GM20431 (cell line): Measurements from ENCODE around the gene LYZL6.

Source experiments
- in situ Hi-C: fragments of 300-500 bp; cut with MseI, MboI; formaldehyde crosslinking; loops from one replicate; pipeline ENCODE4 v1.15.0; 2020; ENCODE audit warnings: low sequenced_read_pairs; ENCODE audit not compliant: unreplicated experiment

Gene LYZL6, protein sequence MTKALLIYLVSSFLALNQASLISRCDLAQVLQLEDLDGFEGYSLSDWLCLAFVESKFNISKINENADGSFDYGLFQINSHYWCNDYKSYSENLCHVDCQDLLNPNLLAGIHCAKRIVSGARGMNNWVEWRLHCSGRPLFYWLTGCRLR

DNA sequence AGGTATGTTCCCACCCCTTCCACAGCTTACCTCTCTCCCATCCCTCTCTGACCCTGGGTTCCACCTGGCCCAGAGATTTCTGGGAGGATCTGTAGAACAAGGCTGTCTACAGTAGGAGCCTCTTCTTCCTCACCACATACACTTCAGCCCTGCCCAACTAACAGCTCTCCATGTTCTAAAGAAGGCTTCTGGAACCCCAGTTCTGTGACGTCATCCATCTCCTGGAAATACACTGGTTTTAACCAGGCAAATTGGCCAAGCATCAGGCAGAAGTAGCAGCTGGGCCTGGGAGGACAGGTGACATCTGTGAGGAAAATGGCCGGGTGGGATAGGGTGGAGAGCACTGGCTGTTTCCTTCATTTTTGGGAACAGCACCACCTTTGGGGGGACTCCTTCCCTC is at the start of gene LYZL6:
LYZL6 (minus strand) TSS at position 177 of the 400 bp plus-strand sequence. CDS start 4,357 bp downstream, outside the sequence.
- in situ Hi-C loops, result no loop called here

DNA sequence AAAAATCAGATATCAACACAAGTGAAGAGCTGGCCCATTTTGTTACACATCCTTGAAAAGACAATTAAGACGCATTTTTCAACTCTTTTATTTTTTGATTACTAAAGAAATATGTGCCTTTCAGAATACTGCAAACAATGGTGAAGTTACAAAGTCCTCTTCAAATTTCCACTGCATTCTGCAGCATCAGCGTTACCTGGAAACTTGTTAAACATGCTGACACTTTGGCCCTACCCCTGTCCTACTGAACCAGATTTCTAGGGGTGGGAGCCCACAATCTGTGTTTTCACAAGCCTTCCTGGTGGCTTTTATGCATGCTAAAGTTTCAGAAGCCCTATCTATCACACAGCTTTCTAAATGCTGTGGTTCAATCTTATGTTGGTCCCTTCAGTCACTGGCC is 47.6 kb upstream of the LYZL6 start:
- in situ Hi-C loops, result no loop called here

DNA sequence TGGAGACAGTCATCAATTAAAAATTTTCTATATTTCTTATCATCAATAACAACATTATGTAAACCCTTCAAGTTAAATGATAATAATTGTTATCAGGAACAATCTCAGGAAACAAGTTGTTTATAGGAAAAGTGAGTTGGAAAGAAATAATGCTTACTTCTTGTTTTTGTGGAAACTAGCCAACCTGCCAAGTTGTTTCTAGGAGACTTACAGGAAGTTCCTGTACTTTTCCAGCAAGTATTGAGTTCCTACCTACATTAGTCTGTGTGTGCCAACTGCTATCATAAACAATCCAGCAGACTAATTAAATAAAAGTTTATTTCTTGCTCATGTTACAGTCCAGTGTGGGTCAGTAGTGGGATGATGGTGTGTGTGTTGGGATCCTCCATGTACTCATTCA is 44.7 kb upstream of the LYZL6 start:
- in situ Hi-C loops, result no loop called here

DNA sequence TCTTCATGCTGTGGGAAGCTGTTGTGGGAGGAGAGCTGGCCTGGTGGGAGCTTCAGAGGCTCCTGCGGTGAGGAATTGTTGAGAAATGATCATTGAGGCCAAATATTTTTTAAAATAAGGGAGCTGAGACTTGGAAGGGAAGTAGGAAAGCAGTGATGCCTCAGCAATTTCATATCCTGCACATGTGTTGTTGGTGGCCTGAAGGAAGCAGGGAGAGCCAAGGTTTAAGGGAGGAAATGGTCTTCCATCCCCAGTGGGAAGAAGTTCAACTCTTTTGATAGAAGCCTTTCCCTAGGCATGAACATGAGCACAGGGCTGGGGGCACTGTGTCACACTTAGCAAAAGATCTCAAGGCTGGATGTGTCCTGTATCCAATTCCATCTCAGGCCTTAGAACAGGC is 43.1 kb upstream of the LYZL6 start, which contains the start of gene CCL14:
CCL14 (minus strand) TSS at position 87 of the 400 bp plus-strand sequence; CDS start at position 7, 80 bp downstream.
- in situ Hi-C loops, result no loop called here

DNA sequence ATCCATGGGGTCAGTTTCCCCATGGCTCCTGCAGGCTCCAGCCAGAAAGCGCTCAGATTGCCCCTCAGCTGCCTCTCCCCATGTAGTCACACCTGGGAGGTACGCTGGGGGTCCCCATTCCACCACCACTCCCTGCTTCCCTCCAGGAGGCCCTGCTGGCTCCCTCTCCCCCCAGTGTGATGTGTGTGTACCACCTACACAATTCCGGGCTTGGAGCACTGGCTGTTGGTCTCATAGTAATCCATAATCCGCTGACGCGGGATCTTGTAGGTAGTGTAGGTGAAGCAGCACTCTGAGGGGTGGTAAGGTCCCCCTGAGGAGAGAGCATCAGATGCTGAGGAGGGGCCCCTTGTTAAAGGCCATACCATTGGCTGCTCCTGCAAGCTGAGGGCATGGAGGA is 40.6 kb upstream of the LYZL6 start:
- in situ Hi-C loops, result no loop called here

DNA sequence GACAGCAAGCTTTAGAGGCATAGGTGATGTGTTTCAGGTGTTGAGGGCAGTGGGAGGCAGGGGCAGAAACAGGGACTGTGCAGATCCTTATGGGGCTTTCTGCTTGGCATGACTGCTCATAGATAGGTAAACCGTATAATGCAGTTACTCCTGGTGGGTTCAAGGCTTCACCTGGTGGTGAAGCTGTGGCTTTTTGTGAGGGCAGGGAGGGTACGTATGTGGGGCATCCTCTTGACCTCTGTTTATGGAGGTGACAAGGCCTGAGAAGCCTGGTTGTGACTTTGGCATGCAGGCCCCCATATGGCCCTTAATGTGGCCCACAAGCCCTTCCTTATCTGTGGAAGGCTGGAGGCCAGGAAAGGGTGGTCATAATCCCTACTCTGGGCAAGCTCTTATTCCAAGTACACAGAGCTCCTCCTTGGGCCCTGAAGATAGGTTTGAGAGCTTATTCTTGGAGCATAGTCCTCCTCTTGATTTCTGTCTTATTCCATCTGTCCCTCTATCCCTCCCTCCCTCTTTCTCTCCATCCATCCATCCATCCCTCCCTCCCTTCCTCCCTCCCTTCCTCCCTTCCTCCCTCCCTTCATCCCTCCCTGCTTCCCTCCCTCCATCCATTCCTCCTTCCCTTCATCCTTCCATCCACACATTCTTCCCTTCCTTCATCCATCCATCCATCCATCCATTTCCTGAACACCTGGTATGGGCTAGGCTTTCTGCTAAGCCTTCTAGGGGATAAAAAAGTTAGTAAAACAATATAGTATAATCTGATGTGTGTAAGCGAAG is 39.1 kb upstream of the LYZL6 start:
- in situ Hi-C loops, result no loop called here

DNA sequence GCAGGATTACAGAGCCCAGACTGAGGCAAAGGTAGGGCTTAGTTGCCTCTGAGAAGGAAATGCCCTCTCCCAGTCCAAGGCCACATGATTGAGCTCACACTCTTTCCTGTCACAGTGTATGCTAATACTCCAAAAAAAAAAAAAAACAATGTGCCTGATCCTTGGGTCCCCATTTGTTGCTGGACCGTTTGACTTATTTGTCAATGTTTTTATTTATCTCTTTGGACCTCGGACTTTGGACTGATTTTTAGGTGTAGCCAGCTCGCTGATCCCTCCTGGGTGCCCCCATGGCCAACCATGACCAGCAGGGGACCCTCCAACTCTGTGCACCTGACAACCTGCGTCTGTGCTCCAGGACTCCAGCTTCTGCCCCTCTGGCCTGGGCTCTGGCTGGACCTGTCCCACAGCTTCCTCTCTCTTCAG is 38.4 kb upstream of the LYZL6 start:
- in situ Hi-C loops, result no loop called here

DNA sequence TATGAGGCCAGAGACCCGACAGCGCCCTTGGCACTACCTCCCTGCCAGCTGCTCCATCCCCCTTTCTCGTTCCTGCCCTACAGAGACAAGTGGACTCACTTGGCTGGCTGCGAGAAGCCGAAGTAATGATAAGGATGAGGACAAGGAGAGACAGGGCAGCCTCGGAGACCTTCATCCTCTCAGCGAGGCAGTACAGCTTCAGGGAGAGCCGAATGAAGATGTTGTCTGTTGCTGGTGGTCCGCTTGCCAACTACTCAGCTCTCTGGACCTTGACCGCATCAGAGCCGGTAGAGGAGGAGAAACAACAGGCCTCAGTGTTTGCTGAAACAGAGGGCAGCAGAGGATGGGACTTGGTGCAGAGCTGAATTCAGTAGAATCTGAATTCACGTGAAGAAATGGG is 37.7 kb upstream of the LYZL6 start, which contains the start of gene CCL16:
CCL16 (minus strand) TSS at position 252 of the 400 bp plus-strand sequence; CDS start at position 175, 77 bp downstream.
- in situ Hi-C loops, result no loop called here

DNA sequence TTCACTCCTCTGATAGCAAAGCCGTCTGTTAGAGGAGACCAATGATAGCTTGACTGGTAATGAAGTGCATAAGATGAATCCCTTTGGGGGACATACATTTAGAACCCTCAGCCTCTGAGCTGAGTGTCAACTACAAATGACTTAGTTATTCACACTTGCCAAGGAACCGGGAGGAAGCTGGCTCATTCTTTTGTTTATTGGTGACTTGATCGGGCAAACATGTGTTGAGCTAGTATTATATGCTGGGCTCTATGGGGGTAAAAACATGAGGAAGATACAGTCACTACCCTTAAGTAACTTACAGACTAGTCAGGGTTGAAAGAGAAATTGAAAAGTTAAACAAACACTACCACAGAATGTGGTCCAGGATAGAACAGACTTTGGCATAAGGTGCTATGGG is 34.8 kb upstream of the LYZL6 start:
- in situ Hi-C loops, result loop anchor here (10.0 kb wide), 1 partner anchor 166 kb away; no protein-coding TSS in a partner anchor

DNA sequence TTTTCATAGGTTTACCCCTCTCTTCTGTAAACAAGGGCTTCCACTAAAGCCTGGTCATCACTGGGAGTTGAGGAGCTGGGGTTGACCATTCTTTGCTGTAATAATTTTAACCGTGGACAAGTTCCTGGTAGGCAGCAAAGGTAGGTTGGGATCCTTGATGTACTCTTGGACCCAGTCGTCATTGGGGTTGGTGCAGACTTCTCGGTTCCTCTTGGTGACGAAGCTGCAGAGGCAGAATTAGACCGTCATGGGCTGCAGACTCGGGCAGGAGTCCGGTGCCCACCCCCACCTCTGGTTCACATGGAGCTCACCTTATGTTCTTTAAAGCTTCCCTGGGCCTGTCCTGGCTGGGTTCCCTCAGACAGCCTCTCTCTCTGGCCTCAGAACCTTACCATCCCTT is 34.0 kb upstream of the LYZL6 start:
- in situ Hi-C loops, result loop anchor here (10.0 kb wide), 1 partner anchor 167 kb away; no protein-coding TSS in a partner anchor

DNA sequence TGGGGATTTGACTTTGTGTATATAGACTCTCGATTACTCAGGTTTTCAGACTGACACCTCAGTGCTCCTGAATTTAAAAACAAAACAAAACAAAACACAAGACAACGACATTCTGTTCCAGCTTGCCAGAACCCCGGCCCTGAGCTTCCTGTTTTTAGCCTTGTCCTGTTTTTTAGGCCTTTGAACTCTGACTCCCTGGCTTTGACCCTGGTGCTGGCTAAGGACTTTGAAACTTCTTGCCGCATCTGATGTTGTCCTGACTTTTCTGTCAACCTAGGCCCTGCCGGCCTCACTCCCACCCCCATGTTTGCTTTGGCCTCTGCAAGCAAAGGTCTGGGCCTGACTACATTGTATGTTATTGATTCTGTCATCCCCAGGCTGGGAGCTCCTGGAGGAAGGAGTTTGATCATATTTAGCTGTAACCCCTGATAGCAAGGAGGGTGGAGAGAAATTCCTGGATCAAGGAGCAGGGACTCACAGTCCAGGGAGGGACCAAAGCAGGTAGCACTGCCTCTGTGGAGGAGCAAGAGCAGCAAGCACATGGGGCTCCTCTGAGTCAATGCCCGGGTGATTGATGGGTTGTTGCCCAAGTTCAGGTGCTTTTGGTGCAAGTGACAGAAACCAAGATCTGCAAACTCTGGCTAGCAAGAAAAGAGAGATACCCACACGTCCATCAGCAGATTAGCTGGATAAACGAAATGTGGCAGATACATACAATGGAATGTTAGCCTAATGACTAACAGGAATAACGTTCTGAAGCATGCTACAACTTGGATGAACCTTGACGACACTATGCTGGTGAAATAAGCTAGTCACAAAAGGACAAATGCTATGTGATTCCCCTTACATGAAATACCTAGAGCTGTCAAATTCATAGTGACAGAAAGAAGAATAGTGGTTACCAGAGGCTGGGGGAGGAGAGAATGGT is 30.1 kb upstream of the LYZL6 start:
- in situ Hi-C loops, result loop anchor here (10.0 kb wide), 1 partner anchor 171 kb away; no protein-coding TSS in a partner anchor

DNA sequence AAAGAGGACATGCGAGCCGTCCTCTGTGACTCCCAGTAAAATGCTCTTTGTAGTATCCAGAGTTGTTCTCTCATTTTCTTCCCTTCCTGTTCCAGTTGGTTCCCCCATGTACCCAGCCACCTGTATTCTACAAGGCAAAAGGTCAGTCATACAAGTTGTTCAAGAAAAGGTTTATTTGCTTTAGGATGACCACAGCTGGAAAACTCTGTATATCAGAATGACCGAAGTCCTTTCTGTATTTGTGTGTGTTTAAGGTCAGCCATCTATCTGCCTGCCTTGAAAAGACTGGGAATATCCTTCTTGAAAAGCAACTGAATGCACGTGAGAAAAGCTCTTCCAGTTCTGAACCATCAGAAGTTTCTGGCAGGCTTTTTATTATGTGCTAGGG is 29.4 kb upstream of the LYZL6 start:
- in situ Hi-C loops, result loop anchor here (10.0 kb wide), 1 partner anchor 172 kb away; no protein-coding TSS in a partner anchor

DNA sequence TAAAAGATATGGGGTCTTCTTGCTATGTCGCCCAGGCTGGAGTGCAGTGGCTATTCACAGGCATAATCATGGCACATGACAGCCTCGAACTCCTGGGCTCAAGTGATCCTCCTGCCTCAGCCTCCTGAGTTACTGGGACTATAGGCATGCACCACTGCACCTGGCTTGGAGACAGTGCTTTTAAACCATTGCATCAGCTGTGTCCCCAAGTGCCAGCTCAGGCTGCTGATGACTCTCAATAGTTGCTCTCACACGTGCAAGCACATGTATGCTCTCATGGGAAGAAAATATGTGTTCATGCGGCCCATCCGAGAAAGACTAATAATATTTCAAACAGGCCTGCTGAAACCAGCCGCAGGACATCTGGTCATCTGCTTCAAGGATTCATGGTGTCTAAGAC is 29.0 kb upstream of the LYZL6 start:
- in situ Hi-C loops, result loop anchor here (10.0 kb wide), 1 partner anchor 172 kb away; no protein-coding TSS in a partner anchor

DNA sequence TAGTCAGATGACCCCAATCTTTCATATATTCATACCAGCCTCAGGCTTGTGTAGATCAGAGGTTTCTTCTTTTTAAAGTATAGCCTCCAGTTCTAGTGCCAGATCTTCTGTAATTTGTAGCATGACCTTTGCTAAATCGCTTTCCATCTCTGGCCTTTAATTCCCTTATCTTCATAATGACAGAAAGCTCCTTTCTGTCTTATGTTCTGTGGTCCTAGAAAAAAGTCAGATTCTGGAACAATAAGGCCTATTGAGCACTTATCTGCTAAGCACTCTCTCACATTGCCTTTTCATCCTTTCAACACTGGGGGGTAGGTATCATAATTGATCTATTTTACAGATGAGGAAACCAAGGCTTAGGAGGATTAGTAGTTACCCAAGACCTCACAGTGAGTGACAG is 28.6 kb upstream of the LYZL6 start:
- in situ Hi-C loops, result loop anchor here (10.0 kb wide), 1 partner anchor 173 kb away; no protein-coding TSS in a partner anchor

DNA sequence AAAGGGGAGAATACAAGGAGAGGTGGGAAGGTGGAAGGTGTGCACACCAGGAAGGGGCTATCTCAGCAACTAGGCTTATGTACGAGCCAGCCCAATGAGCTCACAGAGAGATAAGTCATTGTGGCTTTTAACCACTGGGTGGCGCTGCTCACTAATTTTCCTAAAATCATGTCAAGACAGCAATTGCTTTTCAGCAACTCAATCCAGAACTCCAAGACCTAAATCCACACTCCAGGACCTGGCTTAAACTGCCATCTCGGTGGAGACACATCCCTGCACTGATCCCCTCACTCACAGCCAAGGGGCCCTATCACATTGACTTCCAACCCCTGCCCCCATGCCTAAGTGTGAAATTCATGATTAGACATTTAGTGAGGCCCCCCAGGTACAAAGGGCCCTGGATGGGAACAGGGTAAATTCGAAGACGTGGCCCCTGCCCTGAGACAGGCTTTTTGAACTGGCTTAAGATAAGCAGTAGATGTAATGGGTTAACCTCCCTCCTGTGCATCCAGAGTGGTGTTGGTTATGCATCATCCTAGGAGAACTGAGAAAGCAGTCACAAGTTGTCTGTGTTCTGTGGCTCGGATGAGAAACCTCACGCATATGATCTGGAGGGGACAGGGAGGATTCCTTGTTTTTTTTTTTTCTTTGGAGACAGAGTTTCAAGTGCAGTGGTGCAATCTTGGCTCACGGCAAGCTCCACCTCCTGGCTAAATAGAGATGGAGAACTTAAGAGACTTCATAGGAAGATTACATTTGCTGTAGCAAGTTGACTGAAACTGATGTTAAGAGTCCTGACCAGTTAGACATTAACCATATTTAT is 26.3 kb upstream of the LYZL6 start:
- in situ Hi-C loops, result loop anchor here (10.0 kb wide), 1 partner anchor 175 kb away; no protein-coding TSS in a partner anchor

DNA sequence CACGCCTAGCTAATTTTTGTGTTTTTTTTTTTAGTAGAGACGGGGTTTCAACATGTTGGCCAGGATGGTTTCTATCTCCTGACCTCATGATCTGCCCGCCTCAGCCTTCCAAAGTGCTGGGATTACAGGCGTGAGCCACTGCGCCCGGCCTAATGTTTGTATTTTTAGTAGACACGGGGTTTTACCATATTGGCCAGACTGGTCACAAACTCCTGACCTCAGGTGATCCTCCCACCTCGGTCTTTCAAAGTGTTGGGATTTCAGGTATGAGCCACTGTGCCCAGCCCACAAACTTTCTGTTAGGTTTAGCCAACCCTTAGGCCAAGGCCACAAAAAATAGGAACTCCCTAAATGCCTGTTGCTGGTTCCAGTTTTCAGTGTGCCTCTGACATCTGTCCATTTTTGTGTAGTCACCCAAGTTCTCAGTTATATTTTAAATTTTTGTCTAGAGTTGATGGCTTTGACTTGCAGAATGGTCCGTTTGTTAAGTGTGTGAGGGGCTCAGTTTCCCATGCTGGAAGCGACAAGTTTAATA is 25.1 kb upstream of the LYZL6 start:
- in situ Hi-C loops, result no loop called here

DNA sequence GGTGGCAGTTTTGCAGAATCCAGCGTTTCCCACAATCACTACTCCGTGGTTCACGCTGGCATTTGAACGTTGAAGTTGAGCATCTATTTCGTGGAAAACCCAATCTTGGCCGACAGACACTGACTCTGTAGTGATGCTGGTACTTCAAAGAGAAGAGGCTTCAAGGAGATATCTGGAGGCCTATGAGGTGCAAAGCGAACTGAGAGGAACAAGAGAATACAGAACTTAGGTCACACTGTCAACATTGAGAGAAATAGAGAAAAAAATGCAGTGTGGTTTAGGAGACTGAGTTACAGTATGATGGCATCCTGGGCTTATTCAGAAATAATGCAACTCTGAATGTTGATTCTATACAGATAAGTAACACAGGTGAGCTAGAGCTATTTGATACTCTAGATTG is 21.8 kb upstream of the LYZL6 start:
- in situ Hi-C loops, result no loop called here

DNA sequence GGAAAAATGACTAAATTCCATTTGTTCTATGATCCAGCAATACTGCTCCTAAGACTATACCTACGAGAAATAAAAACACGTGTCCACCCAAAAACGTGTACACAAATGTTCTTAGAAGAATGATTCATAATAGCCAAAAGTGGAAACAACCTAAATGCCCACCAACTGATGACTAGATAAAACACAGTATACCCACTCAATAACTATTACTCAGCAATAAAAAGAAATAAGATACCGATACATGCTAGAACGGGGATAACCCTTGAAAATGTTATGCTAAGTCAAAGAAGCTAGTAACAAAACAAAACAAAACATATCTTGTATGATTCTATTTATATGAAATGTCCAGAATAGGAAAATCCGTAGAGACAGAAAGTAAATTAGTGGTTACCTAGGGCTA is 20.1 kb upstream of the LYZL6 start:
- in situ Hi-C loops, result no loop called here

DNA sequence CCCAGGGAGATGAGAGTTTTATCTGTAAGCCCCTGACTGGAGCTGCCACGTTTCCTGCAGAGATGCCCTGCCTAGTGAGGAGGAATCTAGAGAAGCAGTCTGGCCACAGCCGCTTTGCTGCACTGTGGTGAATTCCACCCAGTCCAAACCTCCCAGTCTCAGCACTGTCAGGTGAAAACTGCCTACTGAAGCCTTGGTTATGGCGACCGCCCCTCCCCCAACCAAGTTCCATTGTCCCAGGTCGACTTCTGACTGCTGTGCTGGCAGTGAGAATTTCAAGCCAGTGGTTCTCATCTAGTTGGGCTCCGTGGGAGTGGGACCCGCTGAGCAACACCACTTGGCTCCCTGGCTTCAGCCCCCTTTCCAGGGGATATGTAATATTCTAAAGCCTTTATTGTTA is 10.2 kb upstream of the LYZL6 start:
- in situ Hi-C loops, result no loop called here
